DMS79 (cell line): ENCODE data around the gene CLCN3.
A peak's percentile ranks its signal among the peaks of the same experiment; 100 is the strongest.
"Not testable (repeated sequence)": the region's sequence is repeated elsewhere in the genome, so short reads cannot be mapped to it uniquely, and the experiment has no call there.

Experiments
- DNase-seq: peaks from one replicate; lab custom pipeline; 2025; lab: John Stamatoyannopoulos, UW

CLCN3 gene

DNA sequence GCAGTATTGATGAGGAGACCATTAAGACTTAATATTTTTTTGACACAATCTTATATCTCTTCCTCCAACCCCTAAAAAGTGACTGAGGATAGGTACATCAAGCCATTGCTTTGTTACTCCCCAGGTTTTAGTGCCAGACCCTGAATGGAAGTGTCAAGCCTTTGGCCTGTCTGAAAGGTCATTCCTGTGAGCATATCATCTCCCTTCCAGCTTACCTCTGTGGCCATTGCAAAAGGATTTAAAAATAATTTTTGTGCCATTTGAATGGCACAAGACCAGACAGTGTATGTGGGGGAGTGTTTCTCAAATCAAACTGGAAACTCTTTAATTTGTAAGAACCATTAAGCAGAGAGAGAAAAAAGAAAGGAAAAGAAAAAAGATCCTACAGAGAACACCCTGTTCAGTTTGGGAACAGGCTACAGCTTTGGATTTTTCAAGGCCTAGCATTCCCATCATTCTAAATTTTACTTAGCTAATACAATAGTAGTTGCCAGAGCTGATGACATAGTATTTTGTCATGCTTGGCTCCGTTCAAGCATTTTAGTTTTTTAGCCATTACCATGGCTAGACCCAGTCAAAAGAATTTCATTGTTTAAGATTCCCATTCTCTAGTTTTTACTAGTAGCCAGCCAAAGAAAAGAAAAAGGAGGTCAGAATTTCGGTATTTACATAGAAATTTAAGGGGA lies 87.7 kb downstream of the CLCN3 start:
- no peak for DNase-seq

DNA sequence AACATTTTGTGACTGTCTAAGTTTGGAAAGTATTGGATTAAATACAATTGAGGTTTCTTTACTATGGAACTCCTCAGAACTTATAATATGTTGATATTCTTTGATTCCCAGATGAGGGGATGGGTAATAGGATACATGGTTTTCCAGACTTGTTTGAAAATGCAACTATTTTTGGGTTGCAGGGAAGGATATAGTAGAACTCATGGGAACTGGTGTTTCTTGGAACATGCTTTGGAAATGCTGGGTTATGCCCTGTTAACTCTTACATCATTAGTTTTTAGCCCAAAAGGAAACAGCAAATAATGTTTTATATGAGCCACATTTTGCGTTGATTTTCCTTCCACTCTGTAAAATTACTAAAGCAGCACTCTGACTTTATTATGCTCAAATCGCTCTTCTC lies 95.4 kb downstream of the CLCN3 start:
- no peak for DNase-seq

DNA sequence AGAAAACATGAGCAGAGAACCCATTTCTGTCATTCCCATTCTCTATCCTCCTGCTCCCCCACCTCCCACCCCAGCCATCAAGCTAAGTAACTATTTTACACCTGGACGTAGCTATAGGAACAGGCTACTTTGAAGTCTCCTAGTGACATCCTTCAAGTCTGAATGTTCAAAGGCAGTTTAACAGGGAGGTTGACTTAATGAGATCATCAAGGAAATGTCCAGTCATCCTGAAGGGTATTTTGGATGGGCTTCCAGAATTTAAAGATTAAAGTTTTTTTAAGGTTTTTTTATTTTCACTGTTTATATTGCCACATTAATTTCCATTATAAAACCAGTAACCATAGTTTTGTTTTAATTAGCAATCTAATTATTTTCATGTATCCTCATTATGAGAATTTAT lies 96.3 kb downstream of the CLCN3 start:
- DNase-seq = no peak

DNA sequence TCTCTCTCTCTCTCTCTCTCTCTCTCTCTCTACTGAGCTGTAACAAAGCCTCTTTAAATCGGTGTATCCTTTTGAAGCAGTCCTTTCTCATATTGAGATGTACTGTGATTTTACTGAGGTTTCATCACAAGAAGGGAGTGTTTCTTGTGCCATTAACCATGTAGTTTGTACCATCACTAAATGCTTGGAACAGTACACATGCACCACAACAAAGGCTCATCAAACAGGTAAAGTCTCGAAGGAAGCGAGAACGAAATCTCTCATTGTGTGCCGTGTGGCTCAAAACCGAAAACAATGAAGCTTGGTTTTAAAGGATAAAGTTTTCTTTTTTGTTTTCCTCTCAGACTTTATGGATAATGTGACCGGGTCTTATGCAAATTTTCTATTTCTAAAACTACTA lies 100.2 kb downstream of the CLCN3 start:
- DNase-seq = no peak

DNA sequence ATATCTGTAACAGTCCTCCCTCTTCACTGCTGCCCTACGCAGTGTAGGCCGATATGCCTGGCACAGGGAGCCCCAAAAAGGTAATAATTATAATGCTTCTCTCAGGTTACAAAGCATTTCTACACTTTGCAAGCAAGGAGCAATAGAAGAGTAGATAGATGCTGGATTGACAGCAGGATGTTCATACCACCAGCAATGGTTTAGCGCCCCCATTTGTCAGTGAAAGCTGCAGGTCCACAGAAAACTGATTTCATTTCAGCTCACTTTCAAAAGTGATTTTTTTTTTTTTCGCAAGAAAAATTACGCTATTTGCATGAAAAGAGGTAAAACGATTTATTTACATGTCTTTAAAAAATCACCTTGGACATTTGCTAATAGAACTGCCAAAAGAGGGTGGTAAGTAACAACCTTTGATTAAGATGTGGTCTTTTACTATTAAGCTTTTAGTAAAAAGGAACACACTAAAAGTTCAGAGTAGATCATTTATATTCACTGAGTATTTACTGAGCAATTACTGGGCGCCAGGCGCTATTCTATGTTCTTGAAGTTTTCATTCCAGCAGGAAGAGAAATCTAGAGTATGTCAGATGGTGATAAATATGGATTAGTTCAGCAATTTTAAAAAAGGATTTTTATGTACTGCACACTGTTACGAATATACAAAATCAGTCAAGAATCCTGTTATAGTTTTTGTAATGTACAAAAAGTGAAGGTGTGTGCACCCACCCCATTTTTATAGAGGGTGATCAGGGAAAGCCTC lies 103.0 kb downstream of the CLCN3 start:
- DNase-seq = no peak

DNA sequence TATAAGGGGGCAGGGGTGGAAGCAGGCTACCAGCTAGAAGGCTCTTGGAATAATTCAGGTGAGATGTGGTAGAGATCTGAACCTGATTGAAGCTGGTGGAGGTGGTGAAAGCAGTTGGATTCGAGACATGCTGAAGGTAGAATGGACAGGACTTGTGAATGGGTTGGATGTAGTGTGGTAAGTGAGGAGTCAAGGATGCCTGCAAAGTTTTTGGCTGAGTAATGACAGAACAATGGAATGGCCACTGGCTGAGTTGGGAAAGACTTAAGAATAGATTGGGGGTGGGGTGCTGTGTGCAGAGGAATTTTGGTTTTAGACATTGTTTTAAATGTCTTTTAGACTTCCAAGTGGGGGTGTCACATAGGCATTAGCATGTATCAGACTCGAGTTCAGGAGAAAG lies 103.9 kb downstream of the CLCN3 start:
- no peak for DNase-seq

DNA sequence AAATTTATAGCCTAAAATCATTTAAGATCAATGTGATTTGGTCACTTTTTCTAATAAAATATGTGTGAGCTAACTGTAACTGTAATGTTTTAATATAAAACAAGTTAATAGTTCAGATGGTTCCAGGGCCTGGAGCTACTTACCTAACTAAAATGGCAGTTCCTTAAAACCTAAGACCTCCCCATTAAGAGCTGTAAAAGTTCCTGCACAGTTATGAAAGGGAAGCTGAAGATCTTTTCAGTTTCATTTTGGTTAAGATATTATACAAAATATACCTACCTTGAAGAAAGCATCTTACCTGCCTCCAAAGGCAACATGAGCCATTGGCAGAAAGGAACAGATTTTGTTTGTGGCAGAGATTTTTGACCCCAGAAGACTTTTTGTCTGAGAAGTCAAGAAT lies 107.2 kb downstream of the CLCN3 start:
- no peak for DNase-seq

DNA sequence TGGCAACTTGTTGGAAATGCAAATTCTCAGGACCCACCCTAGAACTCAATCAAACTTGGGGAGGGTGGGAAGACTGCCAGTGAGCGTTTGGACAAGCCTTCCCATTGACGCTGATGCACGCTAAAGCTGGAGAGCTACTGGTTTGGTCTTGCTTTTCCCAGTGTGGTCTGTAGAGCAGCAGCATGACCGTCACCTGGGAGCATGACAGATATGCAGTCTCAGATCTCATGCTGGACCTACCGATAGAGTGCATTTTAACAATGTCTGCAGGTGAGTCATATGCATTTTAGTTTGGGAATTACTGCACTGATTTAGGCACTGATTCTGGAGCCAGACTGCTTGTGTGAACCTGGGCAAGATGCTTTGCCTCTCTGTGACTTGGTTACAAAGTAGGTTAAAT lies 110.2 kb downstream of the CLCN3 start:
- DNase-seq = no peak

DNA sequence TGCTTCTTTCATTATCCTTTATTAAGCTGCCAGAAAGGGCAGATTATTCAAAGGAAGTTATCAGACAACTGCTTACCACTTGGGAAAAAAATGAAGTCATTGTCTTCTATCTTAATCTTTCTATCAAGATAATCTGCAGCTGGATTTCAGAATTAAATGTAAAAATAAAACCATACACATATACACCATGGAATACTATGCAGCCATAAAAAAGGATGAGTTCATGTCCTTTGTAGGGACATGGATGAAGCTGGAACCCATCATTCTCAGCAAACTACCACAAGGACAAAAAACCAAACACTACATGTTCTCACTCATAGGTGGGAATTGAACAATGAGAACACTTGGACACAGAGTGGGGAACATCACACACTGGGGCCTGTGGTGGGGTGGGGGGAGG lies 118.2 kb downstream of the CLCN3 start:
- not testable (repeated sequence) for DNase-seq

DNA sequence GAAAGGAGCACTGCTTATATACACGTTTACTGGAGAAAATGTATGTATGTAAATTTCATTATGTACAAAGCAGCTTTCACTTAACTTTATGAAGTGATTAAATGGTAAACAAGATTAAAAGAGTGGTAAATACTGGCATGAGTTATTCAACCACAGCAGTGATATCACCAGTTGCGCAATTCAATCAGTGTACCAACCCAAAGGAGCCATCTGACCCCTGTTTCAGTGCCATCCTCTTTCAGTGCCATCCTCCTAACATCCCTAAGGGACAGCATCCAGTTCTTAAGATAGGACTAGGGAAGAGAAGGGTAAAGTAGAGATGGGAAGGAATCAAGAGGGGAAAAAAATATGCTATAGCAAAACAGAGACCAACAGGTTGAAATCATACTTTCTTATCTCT lies 121.2 kb downstream of the CLCN3 start:
- no peak for DNase-seq

DNA sequence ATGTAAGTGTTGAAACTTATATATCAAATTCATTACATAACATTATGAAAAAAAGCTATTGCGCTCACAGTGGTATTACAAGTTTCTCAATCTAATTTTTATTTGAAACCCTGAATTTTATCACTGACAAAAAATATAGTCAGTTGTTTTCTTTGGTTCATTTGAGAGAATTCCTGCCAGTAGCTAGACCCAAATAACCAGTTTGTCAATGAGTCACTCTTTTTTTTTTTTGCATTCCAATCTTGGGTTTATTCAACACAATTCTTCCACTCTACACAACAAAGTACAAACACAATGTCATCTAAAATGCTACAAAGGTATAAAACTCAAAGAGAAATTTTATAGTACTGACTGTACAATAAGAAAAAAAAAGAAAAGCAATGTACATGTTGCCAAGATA lies 124.2 kb downstream of the CLCN3 start:
- DNase-seq = no peak

DNA sequence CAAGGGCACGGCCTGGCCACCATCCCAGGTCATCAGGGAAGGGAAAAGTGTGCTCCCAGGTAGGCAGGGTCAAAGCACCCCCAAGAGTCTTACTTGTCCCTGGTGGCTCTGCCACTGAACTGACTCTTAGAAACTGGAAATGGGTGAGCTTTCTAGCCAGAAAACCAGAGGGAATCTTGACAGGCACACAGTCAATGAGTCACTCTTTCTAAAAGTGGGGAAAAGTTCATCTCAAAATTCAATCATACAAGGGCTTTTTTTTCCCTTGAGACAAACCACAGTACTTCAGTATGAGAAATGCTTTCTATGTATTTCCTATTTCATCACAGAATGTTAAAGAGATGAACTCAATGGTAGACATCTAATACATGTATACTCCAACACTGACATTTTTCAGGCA lies 124.9 kb downstream of the CLCN3 start:
- DNase-seq = no peak

DNA sequence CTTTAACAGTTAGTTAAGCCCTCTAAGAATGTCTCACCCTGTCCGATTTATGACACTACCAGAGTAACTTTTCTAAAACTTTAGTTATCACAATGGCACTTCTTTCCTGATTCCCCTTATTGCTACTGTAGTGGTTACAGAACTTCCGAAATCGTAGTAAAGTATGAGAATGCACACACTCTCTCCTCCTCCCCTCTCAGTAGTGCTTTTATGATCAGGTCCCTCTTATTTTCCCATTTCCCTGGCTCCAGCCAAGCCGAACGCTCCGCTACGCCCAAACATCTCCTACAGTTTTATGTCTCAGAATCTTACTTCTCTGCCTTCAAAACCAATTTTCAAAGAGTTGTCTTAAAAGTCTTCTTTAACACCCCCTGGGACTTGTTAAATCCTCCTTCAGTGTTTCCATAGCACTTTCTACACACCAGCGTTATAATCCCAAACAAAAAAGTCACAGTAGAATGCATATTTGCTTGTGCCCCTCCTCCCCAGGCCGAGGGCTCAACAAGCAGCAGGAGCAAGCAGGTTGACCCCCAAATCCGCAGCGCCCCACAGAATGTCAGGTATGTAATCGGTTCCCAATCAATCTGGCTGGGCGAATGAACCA lies 136.7 kb downstream of the CLCN3 start:
- no peak for DNase-seq

DNA sequence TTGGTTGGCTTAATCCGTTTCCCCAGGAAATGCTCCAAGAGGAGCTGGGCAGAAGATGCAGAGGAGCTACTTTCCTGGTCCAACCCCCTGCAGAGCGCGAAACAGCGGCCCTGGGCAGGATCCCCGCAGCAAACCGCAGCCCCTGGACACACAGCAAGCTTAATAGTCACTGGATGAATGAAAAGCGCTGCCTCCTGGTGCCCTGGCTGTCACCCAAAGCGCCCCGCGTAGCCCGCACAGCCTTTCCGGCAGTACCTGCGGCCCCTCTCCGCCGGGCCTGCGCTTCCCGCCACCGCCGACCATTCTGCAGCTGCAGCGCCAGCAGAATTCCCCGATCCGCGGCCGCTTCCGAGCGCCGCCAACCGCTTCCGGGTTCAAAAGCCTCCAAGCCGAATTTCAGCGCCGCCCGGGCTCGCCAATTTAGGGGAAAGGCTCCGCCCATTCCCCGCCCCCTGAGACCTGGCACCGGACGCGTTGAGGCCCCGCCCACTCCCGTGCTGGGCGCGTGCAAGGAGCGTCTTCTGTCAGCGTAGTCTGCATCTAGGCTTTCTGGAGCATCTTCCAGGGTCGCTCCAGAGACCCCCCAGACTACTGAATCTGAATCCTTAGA lies 137.3 kb downstream of the CLCN3 start, which contains the start of gene HPF1:
Gene HPF1, minus strand, starts transcription at position 370 of the 610 bp plus-strand sequence. Its CDS starts 67 bp downstream, at position 303.
- DNase-seq = peak; percentile 46

DNA sequence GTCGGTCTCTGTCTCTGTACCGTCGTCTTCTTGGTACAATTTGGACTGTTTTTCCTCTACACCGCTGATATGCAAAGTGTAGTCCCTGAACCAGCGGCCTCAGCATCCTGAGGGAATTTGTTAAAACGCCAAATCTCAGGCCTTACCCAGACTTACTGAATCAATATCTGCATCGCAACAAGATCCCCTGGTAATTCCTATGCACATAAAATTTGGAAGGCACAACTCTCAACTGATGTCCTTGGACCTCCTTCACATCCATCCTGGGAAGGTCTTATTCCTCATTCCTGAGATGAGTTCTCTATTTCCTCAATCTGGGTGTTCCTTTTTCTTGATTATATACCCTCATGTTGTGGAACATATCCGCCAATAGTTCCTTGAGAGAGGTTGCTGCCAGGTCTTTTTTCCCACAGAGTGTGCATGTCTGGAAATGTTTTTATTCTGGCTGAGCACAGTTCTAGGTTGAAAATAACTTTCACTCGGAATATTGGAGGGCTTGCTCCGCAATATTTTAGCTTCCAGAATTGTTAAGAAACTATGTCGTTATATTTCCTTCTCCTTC lies 138.1 kb downstream of the CLCN3 start:
- no peak for DNase-seq

DNA sequence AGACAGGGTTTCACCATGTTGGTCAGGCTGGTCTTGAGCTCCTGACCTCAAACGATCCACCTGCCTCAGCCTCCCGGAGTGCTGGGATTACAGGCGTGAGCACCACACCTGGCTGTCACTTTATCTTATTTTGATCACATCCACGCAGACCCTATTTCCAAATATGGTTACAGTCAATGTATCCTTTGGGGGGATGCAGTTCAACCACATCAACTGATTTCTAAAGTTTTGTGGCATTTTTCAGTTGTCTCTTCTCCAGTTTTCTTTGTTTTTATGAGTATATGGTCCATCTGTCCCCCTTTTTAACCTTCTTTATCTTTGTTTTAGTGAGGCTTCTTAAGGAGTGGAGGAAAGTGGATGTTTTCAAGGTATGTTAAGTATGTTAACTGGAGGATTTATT lies 141.5 kb downstream of the CLCN3 start:
- no peak for DNase-seq

DNA sequence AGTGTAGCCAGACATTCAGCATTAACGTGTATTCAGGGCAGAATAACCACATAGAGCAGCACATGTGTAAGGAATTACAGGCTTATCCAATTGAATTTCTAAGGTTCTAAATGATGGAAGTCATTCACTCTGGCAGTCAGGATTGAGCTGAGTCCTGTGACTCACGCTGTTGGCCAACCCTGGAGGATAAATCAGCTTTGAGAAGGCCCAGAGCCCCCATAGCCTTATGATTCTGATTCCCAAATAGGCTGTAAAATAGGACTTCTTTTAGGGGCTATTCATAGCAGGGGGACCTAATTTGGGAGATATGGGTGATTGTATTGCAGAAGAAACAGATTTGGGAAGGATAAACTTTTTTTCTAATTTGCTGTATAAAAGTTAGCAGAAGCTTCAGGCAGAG lies 145.5 kb downstream of the CLCN3 start:
- no peak for DNase-seq

DNA sequence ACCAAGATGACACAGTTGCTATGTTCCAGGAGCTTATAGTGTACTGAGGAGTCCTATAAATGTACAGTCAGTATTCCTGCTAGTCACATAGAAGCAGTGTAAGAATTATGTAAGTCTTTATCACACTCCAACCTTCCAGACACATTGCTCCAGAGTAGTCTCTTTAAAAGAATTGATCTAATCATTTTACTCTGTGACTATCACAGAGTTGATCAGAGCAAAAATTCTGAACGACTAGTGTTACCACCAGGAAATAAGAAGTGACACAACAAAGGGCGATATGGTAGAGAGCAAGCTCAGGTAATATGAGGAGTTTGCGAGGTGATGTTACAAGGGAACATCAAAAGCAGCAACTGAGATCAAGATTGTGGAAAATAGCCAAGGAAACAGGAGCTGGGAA lies 146.4 kb downstream of the CLCN3 start:
- no peak for DNase-seq

DNA sequence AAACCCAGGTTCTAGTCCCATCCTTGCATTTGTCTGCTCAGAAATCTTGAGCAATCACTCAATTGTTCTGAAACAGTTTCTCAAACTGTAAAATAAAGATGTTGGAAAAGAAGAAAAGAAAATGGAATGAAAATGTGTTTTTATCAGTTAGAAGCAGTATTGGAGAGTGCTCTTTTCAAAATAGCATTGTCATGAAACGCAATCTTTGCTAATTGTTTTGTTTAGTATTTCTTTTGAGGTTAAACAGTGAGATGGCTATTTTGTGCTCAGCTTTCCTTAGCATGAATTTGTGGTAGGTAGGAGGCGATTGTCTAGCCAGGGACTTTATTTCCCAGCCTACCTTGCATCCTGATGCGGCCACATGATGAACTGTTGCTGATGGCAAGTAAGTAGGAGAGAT lies 148.0 kb downstream of the CLCN3 start:
- no peak for DNase-seq

DNA sequence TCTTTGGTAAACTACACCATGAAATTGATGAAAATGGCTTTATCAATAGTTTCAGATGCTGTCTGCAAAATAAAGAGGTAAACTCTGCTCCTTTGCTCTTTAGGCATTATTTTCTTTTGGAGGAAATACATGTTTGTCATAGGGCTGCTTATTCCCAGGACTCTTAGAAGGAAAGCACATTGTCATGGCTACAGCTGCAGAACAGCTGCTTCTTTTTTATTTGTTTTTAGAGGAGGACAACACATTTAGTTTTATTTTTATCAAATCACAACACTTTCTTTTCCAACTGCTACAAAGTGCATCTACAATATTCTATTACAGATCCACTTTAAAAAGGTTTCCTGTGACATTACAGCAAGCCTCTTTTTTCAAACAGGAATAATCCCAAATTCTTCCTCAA lies 150.0 kb downstream of the CLCN3 start:
- DNase-seq = no peak

DNA sequence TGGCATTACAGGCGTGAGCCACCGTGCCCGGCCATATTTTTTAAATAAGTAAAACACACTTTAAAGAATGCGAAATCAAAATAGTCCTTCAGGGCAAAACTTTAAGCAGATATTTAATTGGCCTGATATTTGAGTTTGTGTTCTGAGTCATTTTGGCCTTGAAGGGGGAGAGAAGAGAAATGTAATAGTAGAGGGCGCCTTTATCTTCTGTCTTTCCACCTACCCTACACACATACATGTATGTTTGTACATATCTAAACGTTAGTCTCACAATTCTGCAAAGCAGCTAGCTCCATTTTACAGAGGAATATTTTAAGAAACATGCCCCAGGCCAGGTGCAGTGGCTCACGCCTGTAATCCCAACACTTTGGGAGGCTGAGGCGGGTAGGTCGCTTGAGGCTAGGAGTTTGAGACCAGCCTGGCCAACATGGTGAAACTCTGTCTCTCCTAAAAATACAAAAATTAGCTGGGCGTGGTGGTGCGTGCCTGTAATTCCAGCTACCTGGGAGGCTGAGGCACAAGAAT lies 151.2 kb downstream of the CLCN3 start:
- not testable (repeated sequence) for DNase-seq
